ENCODE results near the gene FOXP1. TPM values are rescaled to one million over a fixed set of nuclear protein-coding genes. Genes with fewer than 3 reads are reported as not detected.

FOXP1 gene
- total RNA-seq, 2 donors from 2014 or later: 41.7 to 94.3 TPM

DNA sequence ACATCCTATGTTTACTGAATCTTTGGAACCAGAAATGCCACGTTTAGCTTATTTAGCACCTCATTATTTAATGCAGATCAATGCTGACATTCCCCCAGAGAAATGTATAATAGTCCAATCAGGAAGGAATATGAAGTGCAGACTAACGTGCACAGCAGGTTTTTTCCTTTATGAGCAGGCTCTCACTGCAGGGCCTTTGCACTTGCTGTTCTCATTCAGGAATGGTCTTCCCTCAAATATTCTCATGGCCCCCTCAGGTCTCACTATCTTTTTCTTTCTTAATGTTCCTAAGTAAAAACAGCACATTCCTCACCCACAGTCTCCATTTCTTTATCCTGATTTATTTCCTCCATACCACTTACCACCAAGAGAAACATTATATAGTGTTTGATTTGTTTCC lies 174.6 kb downstream of the FOXP1 start:
- H3K9me3 Mint-ChIP-seq: no peaks in the 10 kb centered on the region
- no peak overlapping the region for H3K4me3 Mint-ChIP-seq
- no peaks in the 10 kb centered on the region for H3K27me3 Mint-ChIP-seq (ENCODE audit: insufficient read depth)
- Histone ChIP-seq H3K4me3 (ENCODE audit: low read length) (no peak overlapping the region), H3K9ac (ENCODE audit: extremely low read depth, low read length, poor library complexity, severe bottlenecking) (no peak overlapping the region), H3K36me3 (ENCODE audit: control insufficient read depth, insufficient read depth, low read length) (no peaks in the 10 kb centered on the region), H3K9me3 (ENCODE audit: control insufficient read depth, low read length) (no peaks in the 10 kb centered on the region), H3K27me3 (ENCODE audit: control insufficient read depth, insufficient read depth, low read length, poor library complexity, severe bottlenecking) (no peaks in the 10 kb centered on the region), H3K4me1 (ENCODE audit: control insufficient read depth, insufficient read depth, low read length) (peaks cover 11% of the 10 kb centered on the region), H3K27ac (ENCODE audit: low read depth, low read length) (no peak overlapping the region)
- no peak for DNase-seq
- peaks cover 2% of the 10 kb centered on the region for H3K36me3 Mint-ChIP-seq (ENCODE audit: low read depth)
- no peak overlapping the region for H3K27ac Mint-ChIP-seq
- no peak for TF ChIP-seq CTCF (conservative IDR thresholded peaks at IDR 0.05)
- WGBS, 2 experiments (ENCODE audit: insufficient coverage in 1 of 2, insufficient read length in 1 of 2): 87 to 100% methylated on average over 2 of the region's 2 CpGs
- peaks cover 33% of the 10 kb centered on the region for H3K4me1 Mint-ChIP-seq

GRCh38 chr3:71407823-71408222 lies 175.7 kb downstream of the FOXP1 start:
- TF ChIP-seq CTCF (conservative IDR thresholded peaks at IDR 0.05): no peak
- WGBS, 2 experiments (ENCODE audit: insufficient coverage in 1 of 2, insufficient read length in 1 of 2): 61% methylated on average over 9 to 10 of the region's 10 CpGs
- H3K9me3 ChIP-seq (ENCODE audit: control insufficient read depth, low read length): no peaks in the 10 kb centered on the region
- DNase-seq: no peak
- H3K9me3 Mint-ChIP-seq: no peaks in the 10 kb centered on the region
- H3K4me3 Mint-ChIP-seq: no peak overlapping the region
- no peaks in the 10 kb centered on the region for H3K27me3 Mint-ChIP-seq (ENCODE audit: insufficient read depth)
- H3K27ac Mint-ChIP-seq: peak overlapping the region; percentile 43
- peaks cover 33% of the 10 kb centered on the region for H3K4me1 Mint-ChIP-seq
- peaks cover 11% of the 10 kb centered on the region for H3K4me1 ChIP-seq (ENCODE audit: control insufficient read depth, insufficient read depth, low read length)
- H3K27ac ChIP-seq (ENCODE audit: low read depth, low read length): no peak overlapping the region
- H3K36me3 ChIP-seq (ENCODE audit: control insufficient read depth, insufficient read depth, low read length): no peaks in the 10 kb centered on the region
- H3K27me3 ChIP-seq (ENCODE audit: control insufficient read depth, insufficient read depth, low read length, poor library complexity, severe bottlenecking): no peaks in the 10 kb centered on the region
- no peak overlapping the region for H3K4me3 ChIP-seq (ENCODE audit: low read length)
- H3K36me3 Mint-ChIP-seq (ENCODE audit: low read depth): peaks cover 2% of the 10 kb centered on the region
- no peak overlapping the region for H3K9ac ChIP-seq (ENCODE audit: extremely low read depth, low read length, poor library complexity, severe bottlenecking)

DNA sequence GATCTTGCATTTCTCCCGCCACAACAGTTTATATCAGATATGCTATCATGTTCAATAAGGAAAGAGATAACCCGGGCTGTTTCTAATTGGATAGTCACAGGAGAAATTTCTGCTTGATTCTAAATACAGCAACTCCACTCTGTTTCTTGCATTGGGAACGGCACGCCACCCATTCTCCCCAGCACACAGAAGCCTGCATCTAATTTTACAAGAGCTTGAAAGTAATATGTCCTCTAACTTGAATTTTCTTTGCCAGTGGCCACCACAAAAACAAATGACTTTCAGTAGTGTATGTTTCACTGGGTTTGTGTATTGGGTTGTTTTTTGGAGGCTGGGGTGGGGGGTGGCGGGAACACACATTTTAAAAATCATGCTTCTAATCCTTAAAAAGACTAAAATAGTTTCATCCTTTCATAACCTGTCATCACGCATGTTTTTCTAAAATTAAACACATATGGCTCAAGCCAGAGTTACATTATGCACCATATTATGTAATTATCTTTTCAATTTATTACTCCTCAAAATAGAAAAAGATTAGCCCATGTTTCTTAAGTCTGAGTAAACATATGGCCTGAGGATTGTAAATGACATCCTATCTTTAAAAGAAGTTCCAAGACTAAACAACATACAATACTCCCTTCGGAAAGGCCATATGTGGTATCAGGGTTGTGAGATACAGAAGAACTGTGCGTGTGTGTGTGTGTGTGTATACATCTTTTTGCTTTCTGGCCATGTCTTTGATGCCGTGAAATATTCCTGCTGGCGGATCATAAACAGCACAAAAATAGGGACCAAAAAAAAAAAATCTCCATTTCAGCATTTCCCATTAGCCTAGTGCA lies 176.3 kb downstream of the FOXP1 start:
- no peak for TF ChIP-seq CTCF (conservative IDR thresholded peaks at IDR 0.05)
- no peaks in the 10 kb centered on the region for H3K27me3 Mint-ChIP-seq (ENCODE audit: insufficient read depth)
- H3K4me1 Mint-ChIP-seq: peaks cover 33% of the 10 kb centered on the region
- WGBS, 2 experiments (ENCODE audit: insufficient coverage in 1 of 2, insufficient read length in 1 of 2): 86 to 94% methylated on average over 3 to 9 of the region's 10 CpGs
- H3K9me3 Mint-ChIP-seq: no peaks in the 10 kb centered on the region
- no peak overlapping the region for H3K9ac ChIP-seq (ENCODE audit: extremely low read depth, low read length, poor library complexity, severe bottlenecking)
- H3K4me3 ChIP-seq (ENCODE audit: low read length): no peak overlapping the region
- H3K27ac Mint-ChIP-seq: peak overlapping the region; percentile 43
- no peaks in the 10 kb centered on the region for H3K36me3 ChIP-seq (ENCODE audit: control insufficient read depth, insufficient read depth, low read length)
- no peaks in the 10 kb centered on the region for H3K27me3 ChIP-seq (ENCODE audit: control insufficient read depth, insufficient read depth, low read length, poor library complexity, severe bottlenecking)
- no peak overlapping the region for H3K27ac ChIP-seq (ENCODE audit: low read depth, low read length)
- no peaks in the 10 kb centered on the region for H3K9me3 ChIP-seq (ENCODE audit: control insufficient read depth, low read length)
- H3K4me1 ChIP-seq (ENCODE audit: control insufficient read depth, insufficient read depth, low read length): peaks cover 11% of the 10 kb centered on the region
- H3K36me3 Mint-ChIP-seq (ENCODE audit: low read depth): peaks cover 2% of the 10 kb centered on the region
- no peak for DNase-seq
- no peak overlapping the region for H3K4me3 Mint-ChIP-seq
